OCI-LY7 (cell line): ENCODE measurements around the gene LUC7L3.

Experiments used
- EZH2phosphoT487 ChIP-seq: fragments of 200-600 bp; sonication (generic); IDR thresholded peaks from 2 replicates; pipeline ENCODE4 v1.6.1; 2018; ENCODE audit warnings: low read depth, borderline replicate concordance, mild to moderate bottlenecking, mixed run types, antibody characterized with exemption, low read length, moderate library complexity, mixed read lengths
- TF ChIP-seq, protein P1 (sequence below): fragments of 200-600 bp; sonication (generic); conservative IDR thresholded peaks from 2 replicates; pipeline ENCODE4 v1.5.1; 2014; ENCODE audit warnings: mild to moderate bottlenecking, antibody characterized with exemption, low read length, moderate library complexity, mixed read lengths

- TF ChIP-seq, protein P1, sequence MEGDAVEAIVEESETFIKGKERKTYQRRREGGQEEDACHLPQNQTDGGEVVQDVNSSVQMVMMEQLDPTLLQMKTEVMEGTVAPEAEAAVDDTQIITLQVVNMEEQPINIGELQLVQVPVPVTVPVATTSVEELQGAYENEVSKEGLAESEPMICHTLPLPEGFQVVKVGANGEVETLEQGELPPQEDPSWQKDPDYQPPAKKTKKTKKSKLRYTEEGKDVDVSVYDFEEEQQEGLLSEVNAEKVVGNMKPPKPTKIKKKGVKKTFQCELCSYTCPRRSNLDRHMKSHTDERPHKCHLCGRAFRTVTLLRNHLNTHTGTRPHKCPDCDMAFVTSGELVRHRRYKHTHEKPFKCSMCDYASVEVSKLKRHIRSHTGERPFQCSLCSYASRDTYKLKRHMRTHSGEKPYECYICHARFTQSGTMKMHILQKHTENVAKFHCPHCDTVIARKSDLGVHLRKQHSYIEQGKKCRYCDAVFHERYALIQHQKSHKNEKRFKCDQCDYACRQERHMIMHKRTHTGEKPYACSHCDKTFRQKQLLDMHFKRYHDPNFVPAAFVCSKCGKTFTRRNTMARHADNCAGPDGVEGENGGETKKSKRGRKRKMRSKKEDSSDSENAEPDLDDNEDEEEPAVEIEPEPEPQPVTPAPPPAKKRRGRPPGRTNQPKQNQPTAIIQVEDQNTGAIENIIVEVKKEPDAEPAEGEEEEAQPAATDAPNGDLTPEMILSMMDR = no peak
- no peak for TF ChIP-seq EZH2phosphoT487
Measured at GRCh38 chr17:50794361-50794760, 75.0 kb downstream of the LUC7L3 start.
